Peyer's patch (tissue), 4 donors: ENCODE results near the gene RNF11. TPM values are rescaled to one million over a fixed set of nuclear protein-coding genes. Genes with fewer than 3 reads are reported as not detected.

ENCODE experiments used
- DNase-seq, 3 donors: peaks; one replicate each; pipeline ENCODE4 v3.0.0-alpha.2; 2017 to 2019
- H3K27ac ChIP-seq, 4 donors: fragments of 200-600 bp; sonication (generic); one replicate each; pipeline ENCODE4 v1.5.1; 2016 to 2019
- H3K27me3 ChIP-seq, 2 donors: fragments of 200-600 bp; sonication (generic); one replicate each; pipeline ENCODE4 v1.5.1; 2019
- H3K36me3 ChIP-seq, 3 donors: fragments of 200-600 bp; sonication (generic); one replicate each; pipeline ENCODE4 v1.5.1; 2016 to 2019
- H3K4me1 ChIP-seq, 4 donors: fragments of 200-600 bp; sonication (generic); one replicate each; pipeline ENCODE4 v1.5.1; 2016 to 2019
- H3K4me3 ChIP-seq, 4 donors: fragments of 200-600 bp; sonication (generic); 1 replicate in 3 of 4; 2 replicates in 1 of 4; pipeline ENCODE4 v1.5.1; 2016 to 2019; ENCODE audit warnings: mild to moderate bottlenecking in 1 of 4
- H3K9me3 ChIP-seq, 4 donors: fragments of 200-600 bp; sonication (generic); one replicate each; pipeline ENCODE4 v1.5.1; 2016 to 2019; ENCODE audit warnings: mild to moderate bottlenecking in 1 of 4
- POLR2A ChIP-seq, 2 donors: fragments of 450-650 bp; IDR thresholded peaks; one replicate each; pipeline ENCODE4 v1.5.1; 2017; ENCODE audit warnings: antibody characterized with exemption in 2 of 2, mild to moderate bottlenecking in 2 of 2, moderate library complexity in 2 of 2
- total RNA-seq, 4 donors: library from RNA; depleted of rRNA; stranded (reverse); fragments of >200 nt; gene quantifications; one replicate each; pipeline ENCODE4 v1.1.0, GENCODE V29; 2016
- TF ChIP-seq, protein P1 (sequence below), 6 experiments: fragments of 450-650 bp in 4 of 6; fragments of 200-600 bp in 2 of 6; sonication (generic) in 1 of 6; IDR thresholded peaks; one replicate each; pipeline ENCODE4 v1.5.1; 2017 to 2019; ENCODE audit warnings: antibody characterized with exemption in 6 of 6, mild to moderate bottlenecking in 3 of 6, moderate library complexity in 1 of 6

Gene RNF11
- total RNA-seq, 4 donors from 2014 or later: 58.6 to 101 (median 75.6) TPM

DNA sequence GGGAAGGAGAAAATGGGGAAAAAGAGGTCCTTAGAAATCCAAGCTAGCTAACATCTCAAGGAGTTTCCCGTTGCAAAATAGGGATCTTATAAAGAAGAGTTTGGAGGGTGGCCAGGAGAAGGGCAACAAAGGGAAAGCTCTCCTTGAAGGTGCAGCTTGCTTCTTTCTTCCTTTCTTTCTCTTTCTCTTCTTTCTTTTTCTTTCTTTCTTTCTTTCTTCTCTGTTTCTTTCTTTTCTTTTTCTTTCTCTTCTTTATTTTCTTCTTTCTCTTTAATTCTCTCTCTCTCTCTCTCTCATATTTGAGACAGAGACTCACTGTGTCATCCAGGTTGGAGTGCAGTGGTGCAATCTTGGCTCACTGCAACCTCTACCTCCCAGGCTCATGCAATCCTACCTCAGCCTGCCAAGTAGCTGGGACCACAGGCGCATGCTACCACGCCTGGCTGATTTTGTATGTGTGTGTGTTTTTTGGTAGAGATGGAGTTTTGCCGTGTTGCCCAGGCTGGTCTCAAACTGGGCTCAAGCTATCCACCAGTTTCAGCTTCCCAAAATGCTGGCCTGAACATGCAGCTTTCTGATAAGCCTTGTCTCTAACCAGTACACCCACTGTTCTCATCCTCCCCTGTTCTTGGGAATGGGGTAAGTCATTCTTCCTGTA lies 44.4 kb downstream of the RNF11 start:
- Histone ChIP-seq H3K27me3 (no peaks in the 10 kb centered on the region), H3K4me1 (peaks cover 0 to 9% (median 0%) of the 10 kb centered on the region in 4 donors), H3K4me3 (no peak overlapping the region), H3K36me3 (no peaks in the 10 kb centered on the region), H3K27ac (no peak overlapping the region), H3K9me3 (no peaks in the 10 kb centered on the region)
- TF ChIP-seq, protein P1, sequence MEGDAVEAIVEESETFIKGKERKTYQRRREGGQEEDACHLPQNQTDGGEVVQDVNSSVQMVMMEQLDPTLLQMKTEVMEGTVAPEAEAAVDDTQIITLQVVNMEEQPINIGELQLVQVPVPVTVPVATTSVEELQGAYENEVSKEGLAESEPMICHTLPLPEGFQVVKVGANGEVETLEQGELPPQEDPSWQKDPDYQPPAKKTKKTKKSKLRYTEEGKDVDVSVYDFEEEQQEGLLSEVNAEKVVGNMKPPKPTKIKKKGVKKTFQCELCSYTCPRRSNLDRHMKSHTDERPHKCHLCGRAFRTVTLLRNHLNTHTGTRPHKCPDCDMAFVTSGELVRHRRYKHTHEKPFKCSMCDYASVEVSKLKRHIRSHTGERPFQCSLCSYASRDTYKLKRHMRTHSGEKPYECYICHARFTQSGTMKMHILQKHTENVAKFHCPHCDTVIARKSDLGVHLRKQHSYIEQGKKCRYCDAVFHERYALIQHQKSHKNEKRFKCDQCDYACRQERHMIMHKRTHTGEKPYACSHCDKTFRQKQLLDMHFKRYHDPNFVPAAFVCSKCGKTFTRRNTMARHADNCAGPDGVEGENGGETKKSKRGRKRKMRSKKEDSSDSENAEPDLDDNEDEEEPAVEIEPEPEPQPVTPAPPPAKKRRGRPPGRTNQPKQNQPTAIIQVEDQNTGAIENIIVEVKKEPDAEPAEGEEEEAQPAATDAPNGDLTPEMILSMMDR (IDR thresholded peaks at IDR 0.05): no peak
- no peak for TF ChIP-seq POLR2A (IDR thresholded peaks at IDR 0.05)
- no peak for DNase-seq

DNA sequence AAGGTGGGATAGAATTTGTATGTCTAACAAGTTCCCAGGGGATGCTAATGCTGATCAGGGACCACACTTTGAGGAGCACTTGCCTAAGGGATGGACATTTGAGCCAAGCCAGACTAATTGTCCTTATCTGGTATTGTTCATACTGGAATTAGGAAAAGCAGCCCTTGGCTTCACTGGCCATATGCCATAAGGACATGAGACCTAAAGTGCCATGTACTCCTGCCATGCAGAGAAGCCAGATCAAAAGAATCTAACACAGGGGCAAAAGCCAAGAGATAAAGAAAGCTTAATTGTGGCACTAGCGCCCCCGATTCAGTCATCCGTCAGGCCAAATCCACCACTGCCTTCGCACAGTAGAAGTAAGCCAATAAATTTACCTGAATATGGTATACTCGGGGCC lies 45.7 kb downstream of the RNF11 start:
- Histone ChIP-seq H3K9me3 (no peaks in the 10 kb centered on the region), H3K4me3 (no peak overlapping the region), H3K27me3 (no peaks in the 10 kb centered on the region), H3K4me1 (peaks cover 0 to 9% (median 0%) of the 10 kb centered on the region in 4 donors), H3K27ac (no peak overlapping the region), H3K36me3 (no peaks in the 10 kb centered on the region)
- DNase-seq: no peak
- TF ChIP-seq POLR2A (IDR thresholded peaks at IDR 0.05): no peak

DNA sequence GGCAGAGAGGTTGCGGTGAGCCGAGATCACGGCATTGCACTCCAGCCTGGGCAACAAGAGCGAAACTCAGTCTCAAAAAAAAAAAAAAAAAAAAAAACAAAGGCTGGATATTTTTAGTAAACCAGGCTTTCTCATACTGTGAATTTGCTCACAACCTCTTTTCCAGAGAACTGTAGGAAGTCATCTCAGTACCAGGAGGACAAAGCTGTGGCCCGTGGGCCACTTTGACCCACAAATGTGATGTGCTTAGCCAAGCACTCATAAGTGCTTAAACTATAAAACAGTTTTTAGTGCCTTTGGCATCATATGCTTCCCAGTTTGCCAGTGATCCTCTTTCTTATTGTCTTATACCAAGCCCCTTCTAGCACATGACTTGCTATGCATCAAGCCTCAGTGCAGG lies 46.5 kb downstream of the RNF11 start:
- Histone ChIP-seq H3K27me3 (no peaks in the 10 kb centered on the region), H3K36me3 (no peaks in the 10 kb centered on the region), H3K27ac (no peak overlapping the region), H3K9me3 (no peaks in the 10 kb centered on the region), H3K4me1 (peaks cover 0 to 9% (median 0%) of the 10 kb centered on the region in 4 donors), H3K4me3 (no peak overlapping the region)
- TF ChIP-seq POLR2A (IDR thresholded peaks at IDR 0.05): no peak
- TF ChIP-seq, protein P1 (IDR thresholded peaks at IDR 0.05): no peak
- no peak for DNase-seq

DNA sequence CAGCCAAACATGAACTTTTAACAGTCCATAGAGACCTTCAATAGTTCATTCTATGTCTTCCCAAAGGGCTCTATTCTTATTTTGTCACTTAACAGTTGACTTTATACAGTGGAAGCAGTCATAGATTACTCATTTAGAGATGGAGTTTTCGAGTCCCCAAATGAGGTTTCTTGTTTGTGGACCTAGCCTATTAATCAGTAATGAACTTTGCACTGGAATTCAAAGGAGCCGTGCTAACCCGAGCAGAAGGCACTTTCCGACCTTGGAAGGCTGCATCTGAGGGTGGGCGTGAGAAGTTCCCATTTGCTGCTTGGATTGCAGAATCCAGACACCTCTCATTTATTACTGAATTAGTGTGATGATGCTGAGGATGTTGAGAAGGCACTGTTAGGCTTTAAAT lies 47.9 kb downstream of the RNF11 start:
- TF ChIP-seq POLR2A (IDR thresholded peaks at IDR 0.05): no peak
- TF ChIP-seq, protein P1 (IDR thresholded peaks at IDR 0.05): no peak
- H3K4me3 ChIP-seq: no peak overlapping the region
- H3K27me3 ChIP-seq: no peaks in the 10 kb centered on the region
- no peaks in the 10 kb centered on the region for H3K36me3 ChIP-seq
- peaks cover 0 to 9% (median 0%) of the 10 kb centered on the region in 4 donors for H3K4me1 ChIP-seq
- H3K27ac ChIP-seq: no peak overlapping the region
- no peaks in the 10 kb centered on the region for H3K9me3 ChIP-seq
- DNase-seq: no peak

DNA sequence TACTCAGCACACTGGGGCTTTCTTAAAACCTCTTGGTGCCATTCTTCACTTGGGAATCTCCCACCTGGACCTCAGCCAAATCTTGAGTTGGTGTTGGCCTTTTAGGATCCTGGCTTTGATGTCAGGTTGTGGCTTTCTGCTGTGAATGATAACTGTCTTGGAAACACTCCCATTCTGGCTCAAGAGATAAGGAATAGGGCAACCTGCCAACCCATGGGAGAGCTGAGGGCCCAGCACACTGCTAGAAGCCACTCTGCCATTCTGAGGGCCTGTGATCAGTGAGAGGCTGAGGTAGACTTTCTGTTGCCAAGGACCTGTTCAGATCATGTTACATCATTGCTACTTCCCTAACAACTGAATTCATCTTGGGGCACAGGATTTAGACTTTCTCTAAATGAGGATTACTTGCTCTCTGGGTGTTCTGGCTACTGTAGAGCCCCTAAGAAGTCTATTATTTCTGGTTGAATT lies 48.4 kb downstream of the RNF11 start:
- Histone ChIP-seq H3K4me1 (peaks cover 0 to 9% (median 0%) of the 10 kb centered on the region in 4 donors), H3K27me3 (no peaks in the 10 kb centered on the region), H3K4me3 (no peak overlapping the region), H3K9me3 (no peaks in the 10 kb centered on the region), H3K36me3 (no peaks in the 10 kb centered on the region), H3K27ac (no peak overlapping the region)
- DNase-seq: no peak
- TF ChIP-seq, protein P1 (IDR thresholded peaks at IDR 0.05): no peak
- TF ChIP-seq POLR2A (IDR thresholded peaks at IDR 0.05): no peak

DNA sequence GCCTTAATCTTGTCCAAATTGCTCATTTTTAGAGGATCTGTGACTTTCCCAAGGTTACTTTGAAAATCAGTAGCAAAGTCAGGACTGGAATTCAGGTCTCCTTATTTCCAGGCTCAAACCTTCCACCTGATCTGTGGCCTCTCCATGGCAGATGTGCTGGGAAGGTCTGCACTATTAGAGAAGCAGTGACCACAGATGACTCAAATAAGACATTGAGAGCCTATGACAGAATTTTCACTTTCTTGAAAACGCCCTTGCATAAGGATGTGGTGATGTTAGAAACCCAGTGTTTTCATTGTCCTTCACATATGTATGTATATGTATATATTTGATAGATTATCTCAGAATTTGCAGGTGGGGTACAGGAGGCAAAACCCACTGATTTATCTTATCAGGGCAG lies 49.0 kb downstream of the RNF11 start:
- Histone ChIP-seq H3K4me1 (peaks cover 0 to 9% (median 0%) of the 10 kb centered on the region in 4 donors), H3K36me3 (no peaks in the 10 kb centered on the region), H3K9me3 (no peaks in the 10 kb centered on the region), H3K27ac (no peak overlapping the region), H3K27me3 (no peaks in the 10 kb centered on the region), H3K4me3 (no peak overlapping the region)
- DNase-seq: no peak
- no peak for TF ChIP-seq POLR2A (IDR thresholded peaks at IDR 0.05)
- TF ChIP-seq, protein P1 (IDR thresholded peaks at IDR 0.05): no peak
